LNCAP (cell line): ENCODE data around the gene GPC5.

ENCODE experiments used
- CTCF ChIP-seq: fragments of 450-650 bp; IDR thresholded peaks from 2 replicates; pipeline ENCODE4 v1.5.1; 2017; ENCODE audit warnings: mild to moderate bottlenecking

The GPC5 gene

GRCh38 chr13:92460479-92460878, 1062.1 kb downstream of the GPC5 start:
- TF ChIP-seq CTCF = no peak

- no peak for TF ChIP-seq CTCF
Measured at GRCh38 chr13:92461402-92461801, 1063.0 kb downstream of the GPC5 start.

- TF ChIP-seq CTCF = no peak
Measured at GRCh38 chr13:92461831-92462230, 1063.4 kb downstream of the GPC5 start.

GRCh38 chr13:92463134-92463533, 1064.7 kb downstream of the GPC5 start:
- no peak for TF ChIP-seq CTCF

- no peak for TF ChIP-seq CTCF
Measured at GRCh38 chr13:92473765-92474475, 1075.5 kb downstream of the GPC5 start.

- no peak for TF ChIP-seq CTCF
Measured at GRCh38 chr13:92480387-92480786, 1082.0 kb downstream of the GPC5 start.

- no peak for TF ChIP-seq CTCF
Measured at GRCh38 chr13:92483894-92484293, 1085.5 kb downstream of the GPC5 start.

GRCh38 chr13:92487238-92487637, 1088.8 kb downstream of the GPC5 start:
- no peak for TF ChIP-seq CTCF
